IMR-90 (cell line): ENCODE data around the gene PPP3CA. TPM values are rescaled to one million over a fixed set of nuclear protein-coding genes. Genes with fewer than 3 reads are reported as not detected.

ENCODE experiments used
- ATAC-seq: fragments of 200-7000 bp; cut with Tn5 transposase; 2 replicates; pipeline ENCODE4 v1.9.1; 2020; ENCODE audit warnings: low read depth, mild to moderate bottlenecking, moderate library complexity
- BruUV-seq: library from RNA; stranded (reverse); fragments of 400-500 nt; replicated peaks from 2 replicates; lab custom pipeline; 2021; lab: Mats Ljungman, UMichigan
- CTCF ChIA-PET: fragments of 300-600 bp; formaldehyde crosslinking; extraction: SDS; loops from one replicate; lab custom pipeline; 2021; ENCODE audit warnings: antibody characterized with exemption; lab: Yijun Ruan, JAX
- POLR2A ChIA-PET: fragments of 300-600 bp; sonication (Branson Sonifier 250); formaldehyde crosslinking; loops from one replicate; lab custom pipeline; 2022; ENCODE audit warnings: antibody characterized with exemption; ENCODE audit not compliant: unreplicated experiment; lab: Charles Lee
- DNase-seq: peaks from one replicate; pipeline ENCODE4 v3.0.0; 2013
- H2AFZ ChIP-seq: replicated peaks from 2 replicates; pipeline ENCODE3; 2013; ENCODE audit warnings: low read length, mild to moderate bottlenecking; ENCODE audit not compliant: poor library complexity
- H2AK5ac ChIP-seq: 2 replicates; pipeline ENCODE4 v1.6.1; 2013; ENCODE audit warnings: low read depth, low read length, inconsistent platforms
- H2AK9ac ChIP-seq: replicated peaks from 2 replicates; pipeline ENCODE3; 2013; ENCODE audit warnings: mild to moderate bottlenecking, low read depth, low read length, moderate library complexity; ENCODE audit not compliant: poor library complexity
- H2BK120ac ChIP-seq: 2 replicates; pipeline ENCODE4 v1.6.1; 2013; ENCODE audit warnings: low read depth, low read length, inconsistent platforms
- H2BK15ac ChIP-seq: 3 replicates; pipeline ENCODE4 v1.6.1; 2013; ENCODE audit warnings: low read depth, low read length, inconsistent platforms
- H2BK20ac ChIP-seq: 2 replicates; pipeline ENCODE4 v1.6.1; 2013; ENCODE audit warnings: low read depth, mild to moderate bottlenecking, inconsistent platforms, low read length, moderate library complexity
- H2BK5ac ChIP-seq: 2 replicates; pipeline ENCODE4 v1.6.1; 2013; ENCODE audit warnings: mild to moderate bottlenecking, low read depth, low read length, inconsistent platforms; ENCODE audit not compliant: poor library complexity, severe bottlenecking
- H3K14ac ChIP-seq: replicated peaks from 2 replicates; pipeline ENCODE4 v1.6.1; 2013; ENCODE audit warnings: low read depth, low read length, inconsistent platforms
- H3K18ac ChIP-seq: 2 replicates; pipeline ENCODE4 v1.6.1; 2013; ENCODE audit warnings: low read depth, low read length, control low read depth
- H3K23ac ChIP-seq: 2 replicates; pipeline ENCODE4 v1.6.1; 2013; ENCODE audit warnings: low read depth, low read length, inconsistent platforms
- H3K27ac ChIP-seq: 2 replicates; pipeline ENCODE4 v1.5.1; 2013; ENCODE audit warnings: mild to moderate bottlenecking, control low read depth, low read length; ENCODE audit not compliant: insufficient read depth
- H3K27me3 ChIP-seq: 2 replicates; pipeline ENCODE4 v1.6.1; 2013; ENCODE audit warnings: low read length; ENCODE audit not compliant: control insufficient read depth, insufficient read depth
- H3K36me3 ChIP-seq: 2 replicates; pipeline ENCODE4 v1.6.1; 2013; ENCODE audit warnings: low read length, mixed read lengths; ENCODE audit not compliant: control insufficient read depth, insufficient read depth
- H3K4ac ChIP-seq: 2 replicates; pipeline ENCODE4 v1.6.1; 2013; ENCODE audit warnings: low read depth, low read length, inconsistent platforms
- H3K4me1 ChIP-seq: 2 replicates; pipeline ENCODE4 v1.6.1; 2013; ENCODE audit warnings: low read length, mixed read lengths; ENCODE audit not compliant: control insufficient read depth, insufficient read depth
- H3K4me2 ChIP-seq: 2 replicates; pipeline ENCODE4 v1.6.1; 2013; ENCODE audit warnings: low read depth, mild to moderate bottlenecking, control low read depth, low read length, moderate library complexity
- H3K4me3 ChIP-seq: 2 replicates; pipeline ENCODE4 v1.5.1; 2013; ENCODE audit warnings: low read depth, mild to moderate bottlenecking, control low read depth, low read length, moderate library complexity; ENCODE audit not compliant: insufficient read depth
- H3K56ac ChIP-seq: 2 replicates; pipeline ENCODE4 v1.6.1; 2013; ENCODE audit warnings: low read length, inconsistent platforms; ENCODE audit not compliant: insufficient read depth; ENCODE audit errors: extremely low read depth
- H3K79me1 ChIP-seq, 2 experiments: 2 replicates each; pipeline ENCODE4 v1.6.1; 2013; ENCODE audit warnings: low read length in 2 of 2, inconsistent platforms in 1 of 2, low read depth in 1 of 2
- H3K9ac ChIP-seq: 2 replicates; pipeline ENCODE4 v1.6.1; 2013; ENCODE audit warnings: low read depth, low read length, control low read depth
- H3K9me1 ChIP-seq: 2 replicates; pipeline ENCODE4 v1.6.1; 2013; ENCODE audit warnings: low read length, inconsistent platforms; ENCODE audit not compliant: insufficient read depth
- H3K9me3 ChIP-seq: 2 replicates; pipeline ENCODE4 v1.6.1; 2013; ENCODE audit warnings: low read length; ENCODE audit not compliant: control insufficient read depth, insufficient read depth
- H4K20me1 ChIP-seq: 2 replicates; pipeline ENCODE4 v1.6.1; 2013; ENCODE audit warnings: low read length, inconsistent platforms; ENCODE audit not compliant: insufficient read depth
- H4K5ac ChIP-seq: 2 replicates; pipeline ENCODE4 v1.6.1; 2013; ENCODE audit warnings: mild to moderate bottlenecking, low read depth, low read length, control low read depth
- H4K8ac ChIP-seq, 2 experiments: 2 replicates each; pipeline ENCODE4 v1.6.1; 2013; ENCODE audit warnings: low read depth in 2 of 2, low read length in 2 of 2, control low read depth in 1 of 2, inconsistent platforms in 1 of 2
- H4K91ac ChIP-seq: 2 replicates; pipeline ENCODE4 v1.6.1; 2013; ENCODE audit warnings: low read depth, low read length, inconsistent platforms; ENCODE audit not compliant: insufficient read depth
- BHLHE40 ChIP-seq: fragments of 150-350 bp; IDR thresholded peaks from 2 replicates; pipeline ENCODE4 v1.6.1; 2016; ENCODE audit warnings: mild to moderate bottlenecking, low read depth, low read length
- WGBS, 2 experiments: methylation state at CpG; one replicate each; pipeline versions ENCODE4 v1.1.5 to v1.1.7; 2013; ENCODE audit warnings: missing lambda C conversion rate in 2 of 2; ENCODE audit not compliant: insufficient read length in 1 of 2; ENCODE audit errors: extremely low coverage in 2 of 2; 5-methylcytosine and 5-hydroxymethylcytosine counted together
- dilution Hi-C: fragments of 300-500 bp; cut with HindIII; formaldehyde crosslinking; loops from one replicate; pipeline ENCODE4 v1.14.3; 2018; ENCODE audit warnings: low sequenced_read_pairs; ENCODE audit not compliant: unreplicated experiment
- in situ Hi-C: fragments of 300-500 bp; cut with MboI; formaldehyde crosslinking; loops from 3 replicates; pipeline ENCODE4 v1.14.3; 2019; ENCODE audit warnings: low sequenced_read_pairs, inconsistent platforms, mixed read lengths
- intact Hi-C: fragments of 100-400 bp; cut with micrococcal nuclease; formaldehyde crosslinking; loops from 2 replicates; pipeline ENCODE4 v1.10.0; 2022
- polyA plus RNA-seq, 3 experiments: library from polyadenylated mRNA; depleted of rRNA; stranded (reverse); fragments of >200 nt; gene quantifications; 2 replicates each; pipeline ENCODE4 v1.2.3, GENCODE V29; 2012; ENCODE audit warnings: low replicate concordance in 1 of 3
- total RNA-seq: library from RNA; depleted of rRNA; stranded (reverse); fragments of >200 nt; gene quantifications from 2 replicates; pipeline ENCODE4 v1.2.3, GENCODE V29; 2012
- TF ChIP-seq, protein P1 (sequence below): fragments of 150-350 bp; IDR thresholded peaks from 2 replicates; pipeline ENCODE4 v1.6.1; 2016; ENCODE audit warnings: low read depth, mild to moderate bottlenecking, low read length, moderate library complexity, borderline replicate concordance

The PPP3CA gene
- total and polyA plus RNA-seq, 2 of the 4 experiments (the other 2 are of a cell fraction): 14.5 to 48.6 TPM

DNA sequence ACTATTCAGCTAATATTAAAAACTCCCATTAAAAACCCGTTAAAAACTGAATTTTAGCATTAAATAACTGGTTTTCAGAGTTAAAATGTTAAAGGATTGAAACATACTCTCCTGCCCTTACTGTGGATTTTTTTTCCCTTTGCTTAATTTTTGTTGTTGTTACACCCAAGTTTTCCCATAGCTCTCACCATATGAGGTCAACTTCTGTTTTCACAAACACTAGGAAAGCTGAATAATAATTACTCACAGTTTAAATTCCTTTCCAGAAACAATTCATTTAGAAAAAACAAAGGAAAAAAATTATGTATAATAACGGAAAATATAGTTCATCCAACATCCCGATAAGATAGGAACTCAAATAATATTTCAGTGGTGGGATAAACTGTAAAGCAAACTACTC is 129.0 kb downstream of the PPP3CA start:
- no peaks in the 10 kb centered on the region for H3K9me3 ChIP-seq
- no peak overlapping the region for H2AK9ac ChIP-seq
- no peaks in the 10 kb centered on the region for H3K36me3 ChIP-seq
- H3K23ac ChIP-seq: no peak overlapping the region
- no peak overlapping the region for H3K18ac ChIP-seq
- no peak for DNase-seq
- H4K20me1 ChIP-seq: peaks cover 4% of the 10 kb centered on the region; the same call in 1 of the 2 replicates
- H2BK15ac ChIP-seq: no peak overlapping the region
- H3K14ac ChIP-seq: no peak overlapping the region
- H3K79me1 ChIP-seq: peaks cover 11 to 33% of the 10 kb centered on the region in 2 experiments
- no peak overlapping the region for H3K9ac ChIP-seq
- H3K4me1 ChIP-seq: peaks cover 5% of the 10 kb centered on the region
- TF ChIP-seq, protein P1, sequence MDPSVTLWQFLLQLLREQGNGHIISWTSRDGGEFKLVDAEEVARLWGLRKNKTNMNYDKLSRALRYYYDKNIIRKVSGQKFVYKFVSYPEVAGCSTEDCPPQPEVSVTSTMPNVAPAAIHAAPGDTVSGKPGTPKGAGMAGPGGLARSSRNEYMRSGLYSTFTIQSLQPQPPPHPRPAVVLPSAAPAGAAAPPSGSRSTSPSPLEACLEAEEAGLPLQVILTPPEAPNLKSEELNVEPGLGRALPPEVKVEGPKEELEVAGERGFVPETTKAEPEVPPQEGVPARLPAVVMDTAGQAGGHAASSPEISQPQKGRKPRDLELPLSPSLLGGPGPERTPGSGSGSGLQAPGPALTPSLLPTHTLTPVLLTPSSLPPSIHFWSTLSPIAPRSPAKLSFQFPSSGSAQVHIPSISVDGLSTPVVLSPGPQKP: no peak
- TF ChIP-seq BHLHE40: no peak
- H2BK5ac ChIP-seq: no peak overlapping the region
- no peak overlapping the region for H4K8ac ChIP-seq
- no peak overlapping the region for H3K4me3 ChIP-seq
- no peak overlapping the region for H4K91ac ChIP-seq
- intact Hi-C loops: no loop called here
- H3K4me2 ChIP-seq: no peak overlapping the region
- no peak overlapping the region for H3K4ac ChIP-seq
- H4K5ac ChIP-seq: no peak overlapping the region
- WGBS, 2 experiments: no CpG with 5 or more reads among the region's 3 CpGs
- H2AFZ ChIP-seq: no peak overlapping the region
- no peak overlapping the region for H3K27ac ChIP-seq
- no peak overlapping the region for H2AK5ac ChIP-seq
- no peak overlapping the region for H2BK20ac ChIP-seq
- no peak for ATAC-seq
- dilution Hi-C loops: no loop called here
- no peak overlapping the region for H3K56ac ChIP-seq
- H3K9me1 ChIP-seq: peaks cover 4% of the 10 kb centered on the region
- ChIA-PET CTCF (no interaction called here), POLR2A (no interaction called here)
- no TSS peak for BruUV-seq
- H2BK120ac ChIP-seq: no peak overlapping the region
- in situ Hi-C loops: no loop called here
- H3K27me3 ChIP-seq: no peaks in the 10 kb centered on the region
